Measurements from ENCODE around the gene PGRMC2.

DNA sequence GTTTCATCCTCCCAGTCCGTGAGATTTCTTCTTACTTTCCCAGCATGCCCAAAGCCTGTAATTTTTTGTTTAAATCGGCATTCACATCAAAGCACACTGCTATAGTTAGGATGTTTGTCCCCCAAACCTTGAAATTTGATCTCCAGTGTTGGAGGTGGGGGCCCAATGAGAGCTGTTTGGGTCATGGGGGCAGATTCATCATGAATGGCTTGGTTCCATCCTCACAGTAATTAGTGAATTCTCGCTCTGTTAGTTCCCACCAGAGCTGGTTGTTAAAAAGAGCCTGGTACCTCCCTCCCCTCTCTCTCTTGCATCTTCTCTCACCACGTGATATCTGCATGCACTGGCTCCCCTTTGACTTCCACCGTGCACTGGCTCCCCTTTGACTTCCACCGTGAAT is 40.5 kb upstream of the PGRMC2 start:
- TF ChIP-seq, protein P1, sequence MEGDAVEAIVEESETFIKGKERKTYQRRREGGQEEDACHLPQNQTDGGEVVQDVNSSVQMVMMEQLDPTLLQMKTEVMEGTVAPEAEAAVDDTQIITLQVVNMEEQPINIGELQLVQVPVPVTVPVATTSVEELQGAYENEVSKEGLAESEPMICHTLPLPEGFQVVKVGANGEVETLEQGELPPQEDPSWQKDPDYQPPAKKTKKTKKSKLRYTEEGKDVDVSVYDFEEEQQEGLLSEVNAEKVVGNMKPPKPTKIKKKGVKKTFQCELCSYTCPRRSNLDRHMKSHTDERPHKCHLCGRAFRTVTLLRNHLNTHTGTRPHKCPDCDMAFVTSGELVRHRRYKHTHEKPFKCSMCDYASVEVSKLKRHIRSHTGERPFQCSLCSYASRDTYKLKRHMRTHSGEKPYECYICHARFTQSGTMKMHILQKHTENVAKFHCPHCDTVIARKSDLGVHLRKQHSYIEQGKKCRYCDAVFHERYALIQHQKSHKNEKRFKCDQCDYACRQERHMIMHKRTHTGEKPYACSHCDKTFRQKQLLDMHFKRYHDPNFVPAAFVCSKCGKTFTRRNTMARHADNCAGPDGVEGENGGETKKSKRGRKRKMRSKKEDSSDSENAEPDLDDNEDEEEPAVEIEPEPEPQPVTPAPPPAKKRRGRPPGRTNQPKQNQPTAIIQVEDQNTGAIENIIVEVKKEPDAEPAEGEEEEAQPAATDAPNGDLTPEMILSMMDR (IDR thresholded peaks at IDR 0.05) = no peak
- TF ChIP-seq POLR2A (IDR thresholded peaks at IDR 0.05) = no peak

Measured in body of pancreas (tissue), 4 donors.